Measurements from ENCODE around the gene NDUFS6. TPM values are rescaled to one million over a fixed set of nuclear protein-coding genes. Genes with fewer than 3 reads are reported as not detected.

The NDUFS6 gene
- total RNA-seq, 1 experiment from 2014 or later = 59.7 TPM

- Mint-ChIP-seq H3K27me3 (ENCODE audit: insufficient read depth, unreplicated experiment) (no peaks in the 10 kb centered on the region), H3K4me1 (ENCODE audit: low read depth, unreplicated experiment) (peaks cover 11% of the 10 kb centered on the region), H3K36me3 (ENCODE audit: insufficient read depth, unreplicated experiment) (peaks cover 80% of the 10 kb centered on the region), H3K27ac (ENCODE audit: unreplicated experiment) (no peak overlapping the region), H3K9me3 (ENCODE audit: unreplicated experiment) (no peaks in the 10 kb centered on the region), H3K4me3 (ENCODE audit: unreplicated experiment) (no peak overlapping the region)
- BruUV-seq (replicated peaks) = no TSS peak
- Histone ChIP-seq H3K27me3 (replicated peaks; ENCODE audit: control insufficient read depth, insufficient read depth, low read length) (no peaks in the 10 kb centered on the region), H3K9me3 (no peaks in the 10 kb centered on the region), H3K36me3 (ENCODE audit: control insufficient read depth, insufficient read depth, low read length) (peaks cover 5% of the 10 kb centered on the region), H3K4me3 (ENCODE audit: low read depth, low read length) (no peak overlapping the region), H3K4me1 (no peaks in the 10 kb centered on the region)
- TF ChIP-seq CTCF (IDR thresholded peaks at IDR 0.05; ENCODE audit: insufficient read depth in 1 of 2, low read depth in 1 of 2, low read length in 1 of 2, severe bottlenecking in 1 of 2, unreplicated experiment in 1 of 2) = no peak
- POLR2A ChIA-PET = no interaction called here
- CTCF ChIA-PET = no interaction called here
- DNase-seq = no peak
- intact Hi-C loops (cut with micrococcal nuclease; ENCODE audit: unreplicated experiment) = no loop called here
Observed at GRCh38 chr5:1807451-1808185, 6.4 kb downstream of the NDUFS6 start.

- no peaks in the 10 kb centered on the region for H3K9me3 ChIP-seq
- Mint-ChIP-seq H3K9me3 (ENCODE audit: unreplicated experiment) (no peaks in the 10 kb centered on the region), H3K27ac (ENCODE audit: unreplicated experiment) (no peak overlapping the region), H3K36me3 (ENCODE audit: insufficient read depth, unreplicated experiment) (peaks cover 79% of the 10 kb centered on the region), H3K27me3 (ENCODE audit: insufficient read depth, unreplicated experiment) (no peaks in the 10 kb centered on the region), H3K4me1 (ENCODE audit: low read depth, unreplicated experiment) (peaks cover 4% of the 10 kb centered on the region), H3K4me3 (ENCODE audit: unreplicated experiment) (no peak overlapping the region)
- BruUV-seq (replicated peaks) = no TSS peak
- H3K4me3 ChIP-seq (ENCODE audit: low read depth, low read length) = no peak overlapping the region
- ChIA-PET POLR2A (no interaction called here), CTCF (no interaction called here)
- no peak for TF ChIP-seq CTCF (IDR thresholded peaks at IDR 0.05; ENCODE audit: insufficient read depth in 1 of 2, low read depth in 1 of 2, low read length in 1 of 2, severe bottlenecking in 1 of 2, unreplicated experiment in 1 of 2)
- intact Hi-C loops (cut with micrococcal nuclease; ENCODE audit: unreplicated experiment) = no loop called here
- DNase-seq = no peak
- H3K36me3 ChIP-seq (ENCODE audit: control insufficient read depth, insufficient read depth, low read length) = peaks cover 2% of the 10 kb centered on the region
- H3K27me3 ChIP-seq (replicated peaks; ENCODE audit: control insufficient read depth, insufficient read depth, low read length) = no peaks in the 10 kb centered on the region
- no peaks in the 10 kb centered on the region for H3K4me1 ChIP-seq
Observed at GRCh38 chr5:1808439-1808838, 7.2 kb downstream of the NDUFS6 start.

- peaks cover 4% of the 10 kb centered on the region for H3K4me1 Mint-ChIP-seq (ENCODE audit: low read depth, unreplicated experiment)
- H3K9me3 Mint-ChIP-seq (ENCODE audit: unreplicated experiment) = no peaks in the 10 kb centered on the region
- peaks cover 79% of the 10 kb centered on the region for H3K36me3 Mint-ChIP-seq (ENCODE audit: insufficient read depth, unreplicated experiment)
- Histone ChIP-seq H3K36me3 (ENCODE audit: control insufficient read depth, insufficient read depth, low read length) (peaks cover 1% of the 10 kb centered on the region; the same call in 1 of the 2 replicates), H3K4me1 (no peaks in the 10 kb centered on the region), H3K27me3 (replicated peaks; ENCODE audit: control insufficient read depth, insufficient read depth, low read length) (no peaks in the 10 kb centered on the region), H3K9me3 (no peaks in the 10 kb centered on the region), H3K4me3 (ENCODE audit: low read depth, low read length) (no peak overlapping the region)
- ChIA-PET POLR2A (no interaction called here), CTCF (no interaction called here)
- H3K27me3 Mint-ChIP-seq (ENCODE audit: insufficient read depth, unreplicated experiment) = no peaks in the 10 kb centered on the region
- no TSS peak for BruUV-seq (replicated peaks)
- DNase-seq = peak in 1 of 2 experiments; percentile 18
- H3K4me3 Mint-ChIP-seq (ENCODE audit: unreplicated experiment) = no peak overlapping the region
- TF ChIP-seq CTCF (IDR thresholded peaks at IDR 0.05; ENCODE audit: insufficient read depth in 1 of 2, low read depth in 1 of 2, low read length in 1 of 2, severe bottlenecking in 1 of 2, unreplicated experiment in 1 of 2) = no peak
- intact Hi-C loops (cut with micrococcal nuclease; ENCODE audit: unreplicated experiment) = no loop called here
- no peak overlapping the region for H3K27ac Mint-ChIP-seq (ENCODE audit: unreplicated experiment)
Observed at GRCh38 chr5:1809416-1810035, 8.3 kb downstream of the NDUFS6 start.

Measured in Caco-2 (cell line).